CD14-positive monocyte (primary cell): ENCODE results near the gene HAUS7. TPM values are rescaled to one million over a fixed set of nuclear protein-coding genes. Genes with fewer than 3 reads are reported as not detected.

Experiments used
- DNase-seq, 3 donors: peaks; one replicate each; pipeline ENCODE4 v3.0.0-alpha.2; 2011 to 2022
- H2AFZ ChIP-seq: 2 replicates; pipeline ENCODE4 v1.6.0; 2012; ENCODE audit warnings: mild to moderate bottlenecking, low read depth, low read length, inconsistent platforms; ENCODE audit not compliant: insufficient read depth, poor library complexity, severe bottlenecking
- H3K27ac ChIP-seq, 2 donors: 1 replicate in 1 of 2; 2 replicates in 1 of 2; pipeline ENCODE4 v1.5.1; 2012 to 2013; ENCODE audit warnings: low read length in 2 of 2, control low read depth in 1 of 2, inconsistent platforms in 1 of 2, low read depth in 1 of 2, mild to moderate bottlenecking in 1 of 2
- H3K27me3 ChIP-seq, 2 donors: one replicate each; pipeline versions ENCODE4 v1.6.0 to v1.6.1; 2011 to 2013; ENCODE audit warnings: low read length in 2 of 2; ENCODE audit not compliant: control insufficient read depth in 2 of 2, insufficient read depth in 2 of 2
- H3K36me3 ChIP-seq, 2 donors: replicated peaks in 1 of 2; 1 replicate in 1 of 2; 2 replicates in 1 of 2; pipeline versions ENCODE4 v1.5.1 to v1.6.1; 2012 to 2013; ENCODE audit warnings: low read length in 2 of 2, control low read depth in 1 of 2, inconsistent platforms in 1 of 2, mild to moderate bottlenecking in 1 of 2; ENCODE audit not compliant: insufficient read depth in 2 of 2, control insufficient read depth in 1 of 2
- H3K4me1 ChIP-seq, 2 donors: 1 replicate in 1 of 2; 2 replicates in 1 of 2; pipeline versions ENCODE4 v1.5.1 to v1.6.1; 2012 to 2013; ENCODE audit warnings: low read length in 2 of 2, control low read depth in 1 of 2, inconsistent platforms in 1 of 2, mild to moderate bottlenecking in 1 of 2, moderate library complexity in 1 of 2; ENCODE audit not compliant: insufficient read depth in 2 of 2, control insufficient read depth in 1 of 2
- H3K4me2 ChIP-seq: replicated peaks from 2 replicates; pipeline ENCODE3; 2012; ENCODE audit warnings: low read length, moderate library complexity, mild to moderate bottlenecking; ENCODE audit not compliant: poor library complexity, severe bottlenecking; ENCODE audit errors: extremely low read depth
- H3K4me3 ChIP-seq, 3 experiments: fragments of 200-600 bp in 1 of 3; sonication (generic) in 1 of 3; replicated peaks in 1 of 3; 1 replicate in 2 of 3; 2 replicates in 1 of 3; pipeline ENCODE4 v1.5.1; 2011 to 2013; ENCODE audit warnings: low read length in 3 of 3, mild to moderate bottlenecking in 3 of 3, control low read depth in 2 of 3, low read depth in 2 of 3, inconsistent platforms in 1 of 3, moderate library complexity in 1 of 3
- H3K79me2 ChIP-seq: 2 replicates; pipeline ENCODE4 v1.6.0; 2012; ENCODE audit warnings: mild to moderate bottlenecking, control low read depth, inconsistent platforms, low read length, moderate library complexity; ENCODE audit not compliant: insufficient read depth
- H3K9ac ChIP-seq: 2 replicates; pipeline ENCODE4 v1.6.0; 2017; ENCODE audit warnings: low read length, mild to moderate bottlenecking; ENCODE audit not compliant: insufficient read depth, poor library complexity, severe bottlenecking
- H3K9me3 ChIP-seq, 2 donors: replicated peaks in 1 of 2; 1 replicate in 1 of 2; 2 replicates in 1 of 2; pipeline versions ENCODE4 v1.5.1 to v1.6.1; 2012 to 2013; ENCODE audit warnings: low read length in 2 of 2, control low read depth in 1 of 2; ENCODE audit not compliant: control insufficient read depth in 1 of 2, insufficient read depth in 1 of 2
- H4K20me1 ChIP-seq: 2 replicates; pipeline ENCODE4 v1.6.0; 2012; ENCODE audit warnings: mild to moderate bottlenecking, low read length, control low read depth, moderate library complexity; ENCODE audit not compliant: insufficient read depth
- H3K27ac Mint-ChIP-seq, 7 donors: one replicate each; pipeline ENCODE4 v1.8.0; 2020; ENCODE audit warnings: mild to moderate bottlenecking in 7 of 7, mixed read lengths in 7 of 7, moderate library complexity in 6 of 7, inconsistent platforms in 2 of 7
- H3K27me3 Mint-ChIP-seq, 3 donors: one replicate each; pipeline ENCODE4 v1.8.0; 2021 to 2022; ENCODE audit warnings: low read depth in 3 of 3, mild to moderate bottlenecking in 3 of 3, mixed read lengths in 3 of 3, moderate library complexity in 3 of 3, inconsistent platforms in 1 of 3
- H3K36me3 Mint-ChIP-seq, 2 donors: one replicate each; pipeline ENCODE4 v1.8.0; 2020; ENCODE audit warnings: mixed read lengths in 2 of 2, inconsistent platforms in 1 of 2, mild to moderate bottlenecking in 1 of 2
- H3K4me1 Mint-ChIP-seq: one replicate; pipeline ENCODE4 v1.8.0; 2020; ENCODE audit warnings: mild to moderate bottlenecking, mixed read lengths
- H3K4me3 Mint-ChIP-seq, 2 donors: one replicate each; pipeline ENCODE4 v1.8.0; 2020; ENCODE audit warnings: mild to moderate bottlenecking in 2 of 2, mixed read lengths in 2 of 2, moderate library complexity in 1 of 2
- H3K9me3 Mint-ChIP-seq, 7 donors: one replicate each; pipeline ENCODE4 v1.8.0; 2020 to 2022; ENCODE audit warnings: mixed read lengths in 7 of 7, mild to moderate bottlenecking in 6 of 7, moderate library complexity in 6 of 7, inconsistent platforms in 2 of 7
- CTCF ChIP-seq: fragments of 200-600 bp; IDR thresholded peaks from one replicate; pipeline ENCODE4 v1.8.0; 2022; ENCODE audit warnings: antibody characterized with exemption, mild to moderate bottlenecking
- WGBS: methylation state at CpG from one replicate; pipeline ENCODE4 v1.1.5; 2013; ENCODE audit warnings: missing lambda C conversion rate; ENCODE audit not compliant: insufficient coverage; 5-methylcytosine and 5-hydroxymethylcytosine counted together
- intact Hi-C, 2 donors: fragments of 100-400 bp; cut with micrococcal nuclease; formaldehyde crosslinking; loops; one replicate each; pipeline versions ENCODE4 v1.15.0 to v1.15.1; 2023
- polyA plus RNA-seq, 3 donors: library from polyadenylated mRNA; depleted of rRNA in 1 of 3; unstranded in 2 of 3; stranded (reverse) in 1 of 3; fragments of 300-500 nt in 2 of 3; fragments of >200 nt in 1 of 3; fragmentation: Illumina TruSeq in 2 of 3; gene quantifications; 1 replicate in 2 of 3; 2 replicates in 1 of 3; pipeline ENCODE4 v1.2.3, GENCODE V29; 2012 to 2021

The HAUS7 gene
- polyA plus RNA-seq, 3 donors = 23.8 to 37.5 (median 26.7) TPM

- Histone ChIP-seq H3K36me3 (no peaks in the 10 kb centered on the region), H3K4me1 (no peaks in the 10 kb centered on the region), H3K4me2 (no peak overlapping the region), H3K27ac (no peak overlapping the region), H4K20me1 (no peaks in the 10 kb centered on the region), H3K9ac (no peak overlapping the region), H3K9me3 (no peaks in the 10 kb centered on the region), H3K27me3 (no peaks in the 10 kb centered on the region), H3K4me3 (no peak overlapping the region), H2AFZ (peak overlapping the region; percentile 62), H3K79me2 (no peaks in the 10 kb centered on the region)
- peak; percentile 60 to 69 (median 63) for DNase-seq
- intact Hi-C loops = loop anchor here (2.0 to 10.0 kb wide), 4 partner anchors 35 to 545 kb away; partner anchors contain the start of gene HAUS7 (in 1 of the 2)
- Mint-ChIP-seq H3K4me1 (peaks cover 3% of the 10 kb centered on the region), H3K36me3 (no peaks in the 10 kb centered on the region), H3K27me3 (peaks cover 4 to 10% (median 4%) of the 10 kb centered on the region in 3 donors), H3K27ac (no peak overlapping the region), H3K4me3 (no peak overlapping the region), H3K9me3 (peaks cover 0 to 6% (median 0%) of the 10 kb centered on the region in 7 donors)
- peak; percentile 65 for TF ChIP-seq CTCF
- 7% methylated on average over 4 of the region's 19 CpGs for WGBS
These were observed 37.3 kb upstream of the HAUS7 start for GRCh38 chrX:153507484-153508178.

GRCh38 chrX:153505361-153505760 lies 35.0 kb upstream of the HAUS7 start:
- WGBS = 96% methylated on average over 8 of the region's 18 CpGs
- Histone ChIP-seq H3K79me2 (no peaks in the 10 kb centered on the region), H3K4me3 (no peak overlapping the region), H3K9me3 (no peaks in the 10 kb centered on the region), H3K27me3 (no peaks in the 10 kb centered on the region), H2AFZ (no peak overlapping the region), H3K9ac (no peak overlapping the region), H3K36me3 (no peaks in the 10 kb centered on the region), H3K4me2 (no peak overlapping the region), H4K20me1 (no peaks in the 10 kb centered on the region), H3K27ac (no peak overlapping the region), H3K4me1 (no peaks in the 10 kb centered on the region)
- DNase-seq = no peak
- H3K4me3 Mint-ChIP-seq = no peak overlapping the region
- H3K27ac Mint-ChIP-seq = no peak overlapping the region
- no peaks in the 10 kb centered on the region for H3K36me3 Mint-ChIP-seq
- peaks cover 0 to 6% (median 1%) of the 10 kb centered on the region in 7 donors for H3K9me3 Mint-ChIP-seq
- H3K27me3 Mint-ChIP-seq = peaks cover 4 to 10% (median 4%) of the 10 kb centered on the region in 3 donors
- peaks cover 3% of the 10 kb centered on the region for H3K4me1 Mint-ChIP-seq
- no peak for TF ChIP-seq CTCF
- intact Hi-C loops = loop anchor here (5.0 to 10.0 kb wide), 3 partner anchors 33 to 543 kb away; partner anchors contain the start of gene HAUS7 (in 1 of the 2)
